ENCODE measurements around the gene MYH11. TPM values are rescaled to one million over a fixed set of nuclear protein-coding genes. Genes with fewer than 3 reads are reported as not detected.

The MYH11 gene
- polyA plus RNA-seq, 3 donors: 0.06 TPM; not detected in 2

DNA sequence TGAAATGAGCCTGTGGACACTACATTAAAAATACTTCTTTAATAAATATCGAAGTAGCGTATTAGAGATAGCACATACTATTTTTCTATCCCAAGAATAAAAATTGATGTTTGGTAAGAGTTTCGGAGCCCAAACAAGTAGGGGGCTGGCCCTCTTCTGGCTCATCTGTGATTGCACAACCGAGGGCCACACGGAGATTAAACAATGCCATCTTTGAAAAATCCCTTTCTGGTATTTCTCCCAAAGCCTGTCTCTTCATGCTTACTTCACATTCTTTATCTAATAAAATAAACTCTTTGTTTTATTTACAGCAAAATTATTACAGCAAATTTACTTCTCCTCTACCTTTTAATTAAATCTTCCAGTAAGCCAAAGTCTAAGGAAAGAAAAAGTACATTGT, 9.6 kb upstream of the MYH11 start:
- Mint-ChIP-seq H3K4me1 (no peaks in the 10 kb centered on the region), H3K27me3 (ENCODE audit: low read depth in 3 of 3) (peaks cover 0 to 2% (median 0%) of the 10 kb centered on the region in 3 donors), H3K9me3 (no peaks in the 10 kb centered on the region), H3K4me3 (no peak overlapping the region), H3K27ac (no peak overlapping the region), H3K36me3 (peaks cover 42 to 59% of the 10 kb centered on the region in 2 donors)
- no peaks in the 10 kb centered on the region for H3K9me3 ChIP-seq (replicated peaks in 1 of 2; ENCODE audit: control insufficient read depth in 1 of 2, insufficient read depth in 1 of 2, low read length in 2 of 2)
- H3K9ac ChIP-seq (ENCODE audit: insufficient read depth, low read length, poor library complexity, severe bottlenecking): no peak overlapping the region
- intact Hi-C loops (cut with micrococcal nuclease): no loop called here
- no peaks in the 10 kb centered on the region for H3K4me1 ChIP-seq (ENCODE audit: control insufficient read depth in 1 of 2, insufficient read depth in 2 of 2, low read length in 2 of 2)
- peaks cover 3% of the 10 kb centered on the region for H3K79me2 ChIP-seq (ENCODE audit: insufficient read depth, low read length)
- no peak overlapping the region for H3K4me2 ChIP-seq (replicated peaks; ENCODE audit: extremely low read depth, low read length, poor library complexity, severe bottlenecking)
- no CpG with 5 or more reads among the region's 5 CpGs for WGBS (ENCODE audit: insufficient coverage)
- H4K20me1 ChIP-seq (ENCODE audit: insufficient read depth, low read length): no peaks in the 10 kb centered on the region
- TF ChIP-seq, protein P1, sequence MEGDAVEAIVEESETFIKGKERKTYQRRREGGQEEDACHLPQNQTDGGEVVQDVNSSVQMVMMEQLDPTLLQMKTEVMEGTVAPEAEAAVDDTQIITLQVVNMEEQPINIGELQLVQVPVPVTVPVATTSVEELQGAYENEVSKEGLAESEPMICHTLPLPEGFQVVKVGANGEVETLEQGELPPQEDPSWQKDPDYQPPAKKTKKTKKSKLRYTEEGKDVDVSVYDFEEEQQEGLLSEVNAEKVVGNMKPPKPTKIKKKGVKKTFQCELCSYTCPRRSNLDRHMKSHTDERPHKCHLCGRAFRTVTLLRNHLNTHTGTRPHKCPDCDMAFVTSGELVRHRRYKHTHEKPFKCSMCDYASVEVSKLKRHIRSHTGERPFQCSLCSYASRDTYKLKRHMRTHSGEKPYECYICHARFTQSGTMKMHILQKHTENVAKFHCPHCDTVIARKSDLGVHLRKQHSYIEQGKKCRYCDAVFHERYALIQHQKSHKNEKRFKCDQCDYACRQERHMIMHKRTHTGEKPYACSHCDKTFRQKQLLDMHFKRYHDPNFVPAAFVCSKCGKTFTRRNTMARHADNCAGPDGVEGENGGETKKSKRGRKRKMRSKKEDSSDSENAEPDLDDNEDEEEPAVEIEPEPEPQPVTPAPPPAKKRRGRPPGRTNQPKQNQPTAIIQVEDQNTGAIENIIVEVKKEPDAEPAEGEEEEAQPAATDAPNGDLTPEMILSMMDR (IDR thresholded peaks at IDR 0.05): no peak
- no peaks in the 10 kb centered on the region for H3K27me3 ChIP-seq (ENCODE audit: control insufficient read depth in 2 of 2, insufficient read depth in 2 of 2, low read length in 2 of 2)
- no peak overlapping the region for H2AFZ ChIP-seq (ENCODE audit: insufficient read depth, low read depth, low read length, poor library complexity, severe bottlenecking)
- H3K36me3 ChIP-seq (replicated peaks in 1 of 2; ENCODE audit: control insufficient read depth in 1 of 2, insufficient read depth in 2 of 2, low read length in 2 of 2): peaks cover 50 to 63% of the 10 kb centered on the region in 2 donors
- H3K27ac ChIP-seq (ENCODE audit: low read depth in 1 of 2, low read length in 2 of 2): no peak overlapping the region
- DNase-seq: no peak
- no peak overlapping the region for H3K4me3 ChIP-seq (replicated peaks in 1 of 3; ENCODE audit: low read depth in 2 of 3, low read length in 3 of 3)

DNA sequence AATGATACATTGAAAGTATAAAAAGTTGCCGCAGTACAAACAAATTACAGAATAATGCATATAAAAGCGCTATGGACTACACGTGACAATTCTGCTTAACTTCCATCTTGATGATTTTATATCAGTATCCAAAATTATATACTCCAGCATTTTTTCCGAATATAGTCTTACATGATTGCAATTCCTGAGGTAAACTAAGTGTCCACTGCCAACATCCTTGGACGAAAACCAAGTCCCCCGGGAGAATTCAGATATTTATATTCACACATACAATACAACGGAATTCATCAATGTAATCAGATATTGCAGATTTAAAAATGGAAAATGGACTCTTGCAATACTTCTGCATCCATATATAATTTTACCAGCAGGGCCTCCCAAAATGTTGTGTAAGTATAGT, 8.9 kb upstream of the MYH11 start:
- Histone ChIP-seq H4K20me1 (ENCODE audit: insufficient read depth, low read length) (no peaks in the 10 kb centered on the region), H3K79me2 (ENCODE audit: insufficient read depth, low read length) (peaks cover 3% of the 10 kb centered on the region), H3K27me3 (ENCODE audit: control insufficient read depth in 2 of 2, insufficient read depth in 2 of 2, low read length in 2 of 2) (no peaks in the 10 kb centered on the region), H3K27ac (ENCODE audit: low read depth in 1 of 2, low read length in 2 of 2) (no peak overlapping the region), H3K4me1 (ENCODE audit: control insufficient read depth in 1 of 2, insufficient read depth in 2 of 2, low read length in 2 of 2) (no peaks in the 10 kb centered on the region), H2AFZ (ENCODE audit: insufficient read depth, low read depth, low read length, poor library complexity, severe bottlenecking) (no peak overlapping the region), H3K9me3 (replicated peaks in 1 of 2; ENCODE audit: control insufficient read depth in 1 of 2, insufficient read depth in 1 of 2, low read length in 2 of 2) (no peaks in the 10 kb centered on the region), H3K36me3 (replicated peaks in 1 of 2; ENCODE audit: control insufficient read depth in 1 of 2, insufficient read depth in 2 of 2, low read length in 2 of 2) (peaks cover 43 to 57% of the 10 kb centered on the region in 2 donors), H3K4me3 (replicated peaks in 1 of 3; ENCODE audit: low read depth in 2 of 3, low read length in 3 of 3) (no peak overlapping the region), H3K9ac (ENCODE audit: insufficient read depth, low read length, poor library complexity, severe bottlenecking) (no peak overlapping the region), H3K4me2 (replicated peaks; ENCODE audit: extremely low read depth, low read length, poor library complexity, severe bottlenecking) (no peak overlapping the region)
- TF ChIP-seq, protein P1 (IDR thresholded peaks at IDR 0.05): no peak
- 100% methylated on average over 1 of the region's 7 CpGs for WGBS (ENCODE audit: insufficient coverage)
- intact Hi-C loops (cut with micrococcal nuclease): no loop called here
- no peak for DNase-seq
- Mint-ChIP-seq H3K9me3 (no peaks in the 10 kb centered on the region), H3K4me3 (no peak overlapping the region), H3K36me3 (peaks cover 41 to 54% of the 10 kb centered on the region in 2 donors), H3K27ac (no peak overlapping the region), H3K27me3 (ENCODE audit: low read depth in 3 of 3) (peaks cover 0 to 2% (median under 1%) of the 10 kb centered on the region in 3 donors), H3K4me1 (no peaks in the 10 kb centered on the region)
